H1 (cell line): ENCODE data around the gene PDIA5. TPM values are rescaled to one million over a fixed set of nuclear protein-coding genes. Genes with fewer than 3 reads are reported as not detected.

Experiments used
- ATF2 ChIP-seq: IDR thresholded peaks from 2 replicates; pipeline ENCODE4 v1.6.1; 2012; ENCODE audit warnings: low read length, inconsistent platforms
- CHD7 ChIP-seq: fragments of 300-600 bp; sonication (generic); IDR thresholded peaks from 2 replicates; pipeline ENCODE4 v1.7.1; 2012; ENCODE audit warnings: low read length, moderate library complexity, mild to moderate bottlenecking, inconsistent platforms; ENCODE audit not compliant: insufficient replicate concordance
- CREB1 ChIP-seq: IDR thresholded peaks from 2 replicates; pipeline ENCODE4 v1.6.1; 2012; ENCODE audit warnings: inconsistent platforms
- EGR1 ChIP-seq: IDR thresholded peaks from 2 replicates; pipeline ENCODE4 v1.6.1; 2011; ENCODE audit warnings: low read depth, low read length, borderline replicate concordance
- PHF8 ChIP-seq: fragments of 200-600 bp; sonication (generic); conservative IDR thresholded peaks from 2 replicates; pipeline ENCODE4 v1.7.1; 2012; ENCODE audit warnings: low read depth, mild to moderate bottlenecking, inconsistent platforms, low read length, moderate library complexity
- RXRA ChIP-seq: IDR thresholded peaks from 2 replicates; pipeline ENCODE4 v1.6.1; 2011; ENCODE audit warnings: low read depth, mild to moderate bottlenecking, low read length, moderate library complexity; ENCODE audit not compliant: insufficient read depth
- SP2 ChIP-seq: IDR thresholded peaks from 2 replicates; pipeline ENCODE4 v1.6.1; 2012; ENCODE audit warnings: mild to moderate bottlenecking, low read length, inconsistent platforms
- USF2 ChIP-seq: IDR thresholded peaks from 2 replicates; pipeline ENCODE4 v1.6.1; 2011; ENCODE audit warnings: low read length, improper control_type of control experiment
- polyA plus RNA-seq, 7 experiments: library from polyadenylated mRNA; depleted of rRNA in 3 of 7; stranded (reverse) in 5 of 7; unstranded in 2 of 7; fragments of >200 nt in 5 of 7; fragments of 200-250 nt in 2 of 7; gene quantifications; 1 replicate in 5 of 7; 2 replicates in 1 of 7; 4 replicates in 1 of 7; pipeline versions ENCODE4 v1.2.1 to v1.2.3, GENCODE V29; 2011 to 2013; ENCODE audit warnings: missing spikeins in 2 of 7, mixed read lengths in 2 of 7
- total RNA-seq: library from RNA; stranded (reverse); fragmentation: NEBNext Ultra II Directional; extraction: Animal tissue kit (Norgen Biotek cat#: 25700); gene quantifications from 2 replicates; pipeline ENCODE4 v1.2.1, GENCODE V29; 2021

Gene PDIA5
- total and polyA plus RNA-seq, 2 of the 8 experiments (the other 6 are each of a cell fraction or from before 2014, with no cell fraction given), result 18.2 to 32.8 TPM

GRCh38 chr3:123124971-123125370 lies 58.1 kb downstream of the PDIA5 start (continued):
- TF ChIP-seq CHD7, result no peak
- no peak for TF ChIP-seq ATF2
- TF ChIP-seq USF2, result no peak
- no peak for TF ChIP-seq EGR1
- TF ChIP-seq PHF8, result no peak
- no peak for TF ChIP-seq RXRA
- no peak for TF ChIP-seq SP2
- no peak for TF ChIP-seq CREB1
